HT-29 (cell line): ENCODE data around the gene NOTCH4. TPM values are rescaled to one million over a fixed set of nuclear protein-coding genes. Genes with fewer than 3 reads are reported as not detected.
A peak's percentile ranks its signal among the peaks of the same experiment; 100 is the strongest.

Experiments used
- DNase-seq: peaks from one replicate; pipeline ENCODE4 v3.0.0-alpha.2; 2015; ENCODE audit warnings: low spot score
- total RNA-seq: library from RNA; depleted of rRNA; stranded (reverse); fragments of >200 nt; shearing (Covaris generic); gene quantifications from 2 replicates; pipeline ENCODE4 v1.2.3, GENCODE V29; 2014

The NOTCH4 gene
- total RNA-seq, 1 experiment from 2014 or later, result 2.2 TPM

DNA sequence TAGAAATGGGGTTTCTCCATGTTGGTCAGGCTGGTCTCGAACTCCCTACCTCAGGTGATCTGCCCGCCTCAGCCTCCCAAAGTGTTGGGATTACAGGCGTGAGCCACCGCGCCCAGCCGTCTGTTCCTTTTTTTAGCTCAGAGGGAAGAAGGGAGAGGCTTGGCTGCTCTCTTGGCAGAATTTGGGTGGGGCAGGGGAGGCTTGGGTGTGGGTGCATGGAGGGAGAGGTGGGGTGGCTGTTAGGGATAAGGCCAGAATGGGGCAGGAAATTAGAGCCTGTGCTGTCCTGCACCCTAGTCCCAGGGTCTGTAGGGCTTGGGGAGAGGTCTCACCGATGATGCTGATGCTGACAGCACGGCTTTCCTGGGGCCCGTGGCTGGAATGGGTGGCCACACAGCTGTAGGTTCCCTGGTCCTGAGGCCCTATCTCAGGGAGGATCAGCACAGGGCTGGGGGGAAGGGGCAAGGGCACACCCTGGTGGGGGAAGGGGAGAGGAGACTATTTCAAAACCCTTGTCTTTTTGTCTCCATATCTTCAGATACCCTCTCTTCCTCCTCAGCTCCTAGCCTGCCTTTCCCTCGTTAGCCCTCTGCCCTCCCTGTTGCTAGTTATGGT, 41.8 kb downstream of the NOTCH4 start:
- no peak for DNase-seq

DNA sequence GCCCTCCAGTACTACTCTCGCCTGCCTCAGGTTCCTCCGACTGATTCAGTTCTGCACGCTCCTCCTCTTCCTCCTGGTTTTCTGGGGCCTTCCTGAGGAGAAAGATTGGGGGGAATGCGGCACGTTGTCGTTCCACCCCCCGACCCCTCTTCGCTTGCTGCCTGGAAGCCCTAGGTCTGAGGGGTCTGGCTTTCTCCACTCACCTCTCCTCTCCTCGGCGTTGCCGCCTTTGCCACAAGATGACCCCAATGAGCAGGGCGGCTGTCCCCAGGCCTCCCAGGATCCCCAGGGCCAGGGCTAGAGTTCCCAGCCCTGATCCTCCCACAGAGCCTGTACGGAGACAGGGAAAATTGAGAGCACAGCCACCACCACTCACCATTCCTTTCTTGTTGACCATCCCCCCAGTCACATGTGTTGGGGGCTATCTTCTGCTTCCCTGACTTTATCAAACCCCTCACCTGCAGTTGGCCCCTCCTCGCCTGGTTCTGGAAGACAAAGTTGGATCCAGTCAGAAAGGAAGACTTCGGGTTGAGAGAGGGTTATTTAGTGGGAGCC, 42.6 kb downstream of the NOTCH4 start:
- no peak for DNase-seq

DNA sequence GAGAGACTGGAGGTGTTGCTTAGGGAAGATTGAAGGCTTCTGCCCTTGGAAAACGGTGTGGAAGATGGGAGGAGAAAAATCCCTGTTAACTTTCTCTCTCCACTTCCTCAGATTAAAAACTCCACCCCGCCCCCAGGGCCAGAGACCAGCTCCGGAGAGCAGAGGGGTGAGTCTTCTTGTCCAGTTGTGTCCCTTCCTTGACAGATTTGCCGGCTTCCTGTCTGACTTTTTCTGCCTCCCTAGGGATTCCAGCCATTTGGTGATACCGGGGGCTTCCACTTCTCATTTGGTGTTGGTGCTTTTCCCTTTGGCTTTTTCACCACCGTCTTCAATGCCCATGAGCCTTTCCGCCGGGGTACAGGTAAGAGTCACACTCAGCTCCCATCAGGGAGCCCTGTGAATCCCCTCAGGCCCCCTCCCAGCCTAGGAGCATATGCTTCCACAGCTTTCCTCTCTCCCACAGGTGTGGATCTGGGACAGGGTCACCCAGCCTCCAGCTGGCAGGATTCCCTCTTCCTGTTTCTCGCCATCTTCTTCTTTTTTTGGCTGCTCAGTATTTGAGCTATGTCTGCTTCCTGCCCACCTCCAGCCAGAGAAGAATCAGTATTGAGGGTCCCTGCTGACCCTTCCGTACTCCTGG, 44.0 kb downstream of the NOTCH4 start:
- DNase-seq, result no peak

DNA sequence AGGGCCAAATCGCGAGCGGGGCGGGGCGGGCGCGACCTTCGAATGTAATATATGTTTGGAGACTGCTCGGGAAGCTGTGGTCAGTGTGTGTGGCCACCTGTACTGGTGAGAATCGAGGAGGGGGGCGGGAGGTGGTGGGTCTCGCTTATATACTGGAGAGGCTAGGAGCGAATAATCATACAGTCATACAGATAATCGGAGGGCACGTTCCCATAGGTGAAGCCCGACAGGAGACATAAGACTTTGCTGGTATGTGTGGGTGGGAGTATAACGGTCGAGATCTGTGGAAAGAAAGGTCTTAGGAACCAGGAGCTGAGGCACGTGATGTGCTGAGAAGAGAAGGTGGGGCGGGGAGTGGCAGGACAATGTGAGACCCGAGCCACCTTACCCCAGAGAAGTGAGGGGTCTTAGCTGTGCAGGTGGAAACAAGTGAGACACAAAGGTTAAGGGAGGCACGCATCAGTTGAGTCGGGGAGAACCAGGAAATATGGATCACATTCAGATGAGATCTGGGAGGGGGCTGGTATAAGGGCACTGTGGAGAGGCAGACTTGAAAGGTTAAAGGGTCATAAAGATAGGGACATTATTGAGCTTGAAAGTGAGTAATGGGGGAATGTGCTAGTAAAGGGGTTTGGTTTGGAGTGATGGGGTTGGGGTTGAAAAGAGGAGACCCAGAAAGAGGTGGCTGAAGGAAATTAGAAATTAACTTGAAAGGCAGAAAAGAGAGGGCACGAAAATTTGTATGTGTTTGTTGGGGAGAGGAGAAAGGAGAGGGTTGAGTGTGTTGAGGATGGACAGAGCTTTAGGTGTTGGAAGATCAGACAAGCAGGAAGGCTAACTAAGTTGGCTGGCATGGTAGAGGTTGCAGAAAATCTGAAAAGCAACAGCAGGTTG, 45.1 kb downstream of the NOTCH4 start:
- DNase-seq, result peak; percentile 24

DNA sequence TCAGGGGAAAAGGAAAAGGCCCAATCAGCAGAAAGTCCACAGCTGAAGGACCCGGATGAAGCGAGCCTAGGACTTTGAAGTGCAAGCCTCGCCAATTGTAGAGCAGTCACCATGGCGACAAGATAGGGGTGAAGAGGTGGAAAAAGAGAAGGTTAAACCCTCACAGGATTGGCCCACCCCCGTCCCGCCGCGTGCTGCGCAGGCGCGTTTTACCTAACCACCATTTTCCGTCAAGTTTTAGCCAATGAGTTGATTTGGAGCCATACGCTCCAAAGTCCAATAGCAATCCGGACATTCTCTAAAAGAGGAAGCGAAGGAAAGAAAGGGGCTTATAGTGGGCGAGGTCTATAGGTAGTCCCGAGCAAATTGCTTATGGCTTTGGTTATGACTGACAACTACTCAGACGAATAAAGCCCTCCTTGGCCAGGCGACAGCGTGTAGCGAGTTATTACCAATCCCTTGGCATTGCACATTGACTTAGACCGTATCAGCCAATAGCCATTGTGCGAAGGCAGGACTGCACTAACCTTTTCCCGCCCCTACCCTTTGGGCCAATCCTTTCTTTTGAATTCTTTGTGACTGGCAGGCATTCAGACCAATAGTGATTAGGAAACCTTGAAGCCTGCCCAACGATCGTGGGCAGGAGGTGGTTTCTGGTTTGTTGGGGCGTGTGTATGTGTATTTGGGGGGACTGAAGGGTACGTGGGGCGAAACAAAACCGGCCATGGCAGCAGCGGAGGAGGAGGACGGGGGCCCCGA, 45.9 kb downstream of the NOTCH4 start, which contains the start of gene RNF5:
Gene RNF5, plus strand, starts transcription at position 618 of the 759 bp plus-strand sequence. Its CDS starts 107 bp downstream, at position 725.
- peak; percentile 99 for DNase-seq

DNA sequence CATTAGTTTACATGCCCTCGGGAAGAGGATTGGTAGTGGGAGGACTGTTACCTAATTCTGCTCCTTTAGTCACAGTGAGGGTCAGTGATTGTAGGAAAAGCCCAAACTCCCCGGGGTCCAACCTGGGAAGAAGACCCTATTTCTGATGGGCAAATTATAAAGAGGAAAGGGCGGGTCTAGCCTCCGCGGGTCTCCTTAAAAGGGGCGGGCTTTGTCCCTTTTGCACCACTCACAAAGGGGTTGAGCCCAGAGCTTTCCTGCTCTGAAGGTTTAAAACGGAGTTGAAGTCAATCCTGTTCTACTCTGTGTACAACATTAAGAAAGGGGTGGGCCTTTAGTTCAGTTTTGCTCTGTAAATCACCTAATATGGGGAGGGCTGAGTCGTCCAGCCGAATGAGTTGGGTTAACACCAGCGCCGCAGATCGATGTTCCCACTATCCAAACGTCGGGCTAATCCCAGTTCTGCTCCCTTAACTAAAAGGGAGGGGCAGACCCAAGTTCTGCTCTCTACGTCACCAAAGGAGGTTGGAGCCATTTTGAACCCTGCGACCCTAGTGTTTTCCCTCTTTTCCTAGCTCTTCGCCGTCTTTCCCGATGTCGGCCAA, 46.6 kb downstream of the NOTCH4 start:
- no peak for DNase-seq

DNA sequence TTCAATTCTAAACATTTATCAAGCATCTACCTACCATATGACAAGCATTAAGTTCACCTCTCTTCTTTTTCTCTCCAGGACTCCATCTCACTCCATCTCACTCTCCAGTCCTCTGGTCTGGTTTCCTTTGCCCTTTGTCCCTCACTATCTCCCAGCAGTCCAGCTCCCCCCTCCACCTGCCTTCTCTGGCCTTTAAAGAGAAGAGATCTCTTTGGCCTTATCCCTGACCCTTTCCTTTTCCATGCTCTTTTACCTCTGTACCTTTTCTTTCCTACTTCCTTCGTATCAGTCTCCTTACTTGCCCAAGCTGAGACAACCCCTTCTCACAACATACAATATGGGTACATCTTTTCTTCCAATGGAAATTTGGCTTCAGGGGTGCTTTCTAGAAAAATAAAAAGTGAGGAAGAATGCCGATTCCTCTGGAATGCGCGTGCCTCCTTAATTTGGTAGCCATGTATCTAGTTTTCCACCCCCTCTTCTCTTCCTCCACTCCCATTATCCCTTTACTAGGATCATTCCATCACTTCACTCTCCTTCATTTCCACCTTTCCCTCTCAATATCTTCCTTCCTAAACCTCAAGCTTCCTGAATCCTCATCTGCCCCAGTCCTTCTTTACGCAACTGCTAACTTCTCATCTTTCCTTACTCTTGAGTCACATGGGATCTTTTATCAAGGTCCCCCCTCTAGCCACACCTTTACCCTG, 47.2 kb downstream of the NOTCH4 start:
- no peak for DNase-seq

DNA sequence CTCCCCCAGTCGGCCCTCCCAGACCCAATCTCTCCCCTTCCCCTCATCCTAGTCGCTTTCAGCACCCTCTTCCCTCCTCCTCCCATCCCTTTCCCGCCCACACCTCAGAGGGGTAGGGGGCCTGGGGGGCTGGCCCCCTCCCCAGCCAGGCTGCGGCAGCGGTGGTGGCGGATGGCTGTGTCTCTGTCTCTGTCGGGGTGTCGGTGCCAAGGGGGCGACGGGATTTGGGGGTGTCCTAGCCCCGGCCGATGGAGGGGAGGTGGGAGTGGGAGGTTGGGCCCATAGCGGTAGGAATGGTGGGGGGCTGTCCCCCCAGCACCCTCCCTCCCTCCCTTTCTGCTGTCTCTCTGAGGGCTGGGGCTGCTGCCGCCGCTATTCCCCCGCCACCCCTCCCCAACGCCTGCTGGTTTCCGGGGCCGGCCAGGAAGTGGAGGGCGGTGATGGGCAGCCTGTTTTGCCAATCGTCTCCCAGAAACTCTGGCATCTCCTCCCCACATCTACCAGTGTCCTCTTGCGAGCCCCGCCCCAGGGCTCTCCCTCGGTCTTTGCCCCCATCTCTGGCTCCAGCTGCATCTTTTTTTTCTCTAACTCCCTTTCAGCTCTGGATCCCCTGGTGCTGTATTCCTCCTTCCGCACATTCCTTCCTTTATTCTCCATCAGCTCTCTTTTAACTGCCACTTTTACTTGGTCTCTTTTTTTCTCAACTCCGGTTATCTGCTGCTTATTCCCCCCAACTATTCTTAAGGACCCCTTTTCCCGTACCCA, 48.0 kb downstream of the NOTCH4 start, which contains the start of gene AGPAT1:
Gene AGPAT1, minus strand, starts transcription at position 374 of the 765 bp plus-strand sequence. CDS start 4,588 bp downstream, outside the sequence.
- peak; percentile 93 for DNase-seq

DNA sequence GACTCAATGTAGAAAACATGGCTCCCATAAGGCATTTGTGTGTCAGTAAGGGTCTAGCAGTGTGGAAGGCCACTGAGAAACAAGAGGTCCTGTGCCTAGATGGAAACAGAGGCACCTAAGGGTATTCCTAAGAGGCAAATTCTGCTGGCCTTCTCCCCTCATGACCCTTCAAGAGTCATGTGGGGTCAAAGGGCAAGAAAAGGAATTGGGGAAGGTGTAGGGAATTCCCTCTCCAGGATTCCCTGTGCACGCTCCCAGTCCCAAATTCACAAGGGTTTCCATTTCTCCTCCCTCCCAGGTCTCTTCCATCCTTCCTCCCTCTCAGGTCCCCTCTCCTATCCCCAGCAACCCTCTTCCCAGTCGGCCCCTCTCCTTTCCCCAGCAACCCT, 48.6 kb downstream of the NOTCH4 start:
- DNase-seq, result no peak

DNA sequence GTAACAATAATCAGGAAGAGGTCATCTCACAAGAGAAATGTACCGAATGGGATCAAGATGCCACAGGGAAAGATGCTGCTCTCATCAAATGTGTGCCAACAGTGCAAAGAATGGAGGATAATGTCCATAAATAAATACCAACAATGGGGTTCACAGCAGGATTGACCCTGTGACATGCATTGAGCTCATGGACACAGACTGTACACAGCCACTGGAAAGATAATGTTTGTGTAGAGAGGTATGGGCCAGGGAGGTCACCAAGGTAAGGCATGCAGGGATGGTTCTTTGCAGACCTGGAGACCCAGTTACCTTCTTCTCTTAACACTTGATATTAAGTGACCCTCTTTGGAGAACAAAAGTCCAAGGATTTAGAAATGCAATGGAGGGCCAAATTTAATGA, 49.5 kb downstream of the NOTCH4 start:
- no peak for DNase-seq

DNA sequence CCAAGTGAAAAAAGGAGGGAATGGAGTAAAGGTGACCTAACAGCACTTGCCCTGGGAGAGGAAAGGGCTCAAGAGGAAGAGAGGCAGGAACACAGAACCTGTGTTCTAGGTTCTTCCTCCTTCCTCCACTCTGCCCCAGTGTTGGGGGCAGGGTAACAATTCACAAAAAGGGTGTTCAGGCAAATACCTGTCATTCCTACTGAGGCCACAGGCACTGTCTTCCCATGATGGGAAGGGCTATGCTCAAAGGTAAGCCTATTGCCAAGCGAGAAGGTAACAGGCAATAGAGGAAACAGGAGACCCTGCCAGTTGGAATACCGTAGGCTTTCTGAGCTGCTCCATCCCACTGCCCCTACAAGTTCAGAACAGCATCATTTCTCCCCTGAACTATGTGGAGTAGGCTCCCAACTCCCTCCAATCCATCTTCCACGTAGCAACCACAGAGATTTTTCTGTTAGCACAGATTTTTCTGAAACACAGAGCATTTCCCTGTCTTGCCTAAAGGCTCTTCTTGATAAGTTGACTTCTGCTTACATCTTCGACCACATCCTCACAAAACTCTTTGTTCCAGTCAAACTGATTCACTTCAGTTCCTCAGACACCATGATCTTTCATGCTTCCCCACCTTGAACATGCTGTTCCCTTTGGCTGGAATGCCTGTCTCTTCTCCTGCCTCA, 50.7 kb downstream of the NOTCH4 start:
- peak; percentile 22 for DNase-seq

DNA sequence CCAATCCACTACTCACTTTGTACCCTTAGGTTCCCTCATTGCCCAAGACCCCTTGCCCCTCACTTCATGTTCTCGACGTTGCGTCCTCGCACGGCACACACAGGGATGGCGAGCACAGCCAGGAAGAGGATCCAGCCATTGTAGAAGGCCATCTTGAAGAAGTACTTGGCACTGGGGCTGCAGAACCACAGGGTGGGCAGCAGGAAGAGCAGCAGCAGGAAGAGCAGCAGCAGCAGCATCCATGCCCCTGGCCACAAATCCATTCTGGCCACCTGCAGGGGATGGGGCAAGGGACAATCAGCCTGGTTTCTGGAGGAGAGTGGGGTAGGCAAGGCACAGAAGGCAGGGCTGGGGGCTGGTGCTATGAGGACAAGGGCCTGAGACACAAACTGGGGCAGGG, 52.6 kb downstream of the NOTCH4 start:
- DNase-seq, result no peak

DNA sequence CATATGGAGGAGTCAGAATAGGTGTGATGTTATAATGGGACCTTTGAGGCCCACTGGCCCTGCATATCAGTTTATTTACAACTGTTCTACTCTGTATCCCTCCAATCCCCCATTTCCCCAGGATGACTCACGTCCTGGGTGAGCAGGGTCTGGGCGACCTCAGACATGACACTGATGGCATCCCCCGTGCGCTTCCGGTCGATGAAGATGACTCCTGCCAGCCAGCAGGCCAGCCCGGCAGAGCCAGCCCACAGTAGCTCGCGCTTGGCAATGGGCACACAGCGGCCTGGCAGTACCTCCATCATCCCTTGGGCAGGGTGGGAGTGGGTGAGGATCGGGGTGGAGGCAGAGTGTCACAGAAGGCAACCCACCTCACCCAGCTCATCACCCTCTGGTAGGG, 53.6 kb downstream of the NOTCH4 start:
- DNase-seq, result no peak

DNA sequence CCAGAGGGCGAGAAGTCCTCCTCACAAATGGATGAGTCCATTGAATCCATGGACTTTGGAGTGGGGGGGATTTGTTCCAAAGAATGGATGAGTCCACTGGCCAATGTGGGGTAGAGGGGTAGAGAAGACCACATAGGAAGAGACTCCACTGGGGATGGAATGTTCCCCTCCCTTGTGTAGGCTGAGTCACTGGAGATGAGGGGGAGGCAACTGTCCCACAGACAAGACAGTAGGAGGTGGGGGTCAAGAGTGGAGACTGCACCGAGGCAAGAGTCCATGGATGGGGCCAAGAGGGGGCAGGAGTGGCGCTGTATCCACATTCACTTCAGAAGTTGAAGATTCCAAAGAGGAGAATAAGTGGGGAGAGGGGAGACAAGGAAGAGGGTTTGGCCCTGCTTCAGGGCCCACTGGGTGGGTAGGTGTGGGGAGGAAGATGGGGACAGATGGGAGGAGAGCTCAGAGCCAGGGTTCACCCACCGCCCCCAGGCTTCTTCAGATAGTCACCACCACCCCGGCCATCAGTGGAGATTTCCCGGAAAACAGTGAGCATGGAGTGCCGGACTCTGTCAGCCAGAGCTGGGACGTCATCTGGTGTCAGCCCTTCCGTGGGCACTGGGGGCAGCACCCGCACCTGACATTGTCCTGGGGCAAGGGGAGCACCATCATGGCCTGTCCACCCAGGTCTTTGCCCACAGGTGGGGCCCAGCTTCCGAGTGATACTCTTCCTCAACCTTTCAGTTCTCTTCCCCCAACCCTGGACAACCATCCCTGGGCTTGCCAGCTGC, 54.9 kb downstream of the NOTCH4 start:
- no peak for DNase-seq

DNA sequence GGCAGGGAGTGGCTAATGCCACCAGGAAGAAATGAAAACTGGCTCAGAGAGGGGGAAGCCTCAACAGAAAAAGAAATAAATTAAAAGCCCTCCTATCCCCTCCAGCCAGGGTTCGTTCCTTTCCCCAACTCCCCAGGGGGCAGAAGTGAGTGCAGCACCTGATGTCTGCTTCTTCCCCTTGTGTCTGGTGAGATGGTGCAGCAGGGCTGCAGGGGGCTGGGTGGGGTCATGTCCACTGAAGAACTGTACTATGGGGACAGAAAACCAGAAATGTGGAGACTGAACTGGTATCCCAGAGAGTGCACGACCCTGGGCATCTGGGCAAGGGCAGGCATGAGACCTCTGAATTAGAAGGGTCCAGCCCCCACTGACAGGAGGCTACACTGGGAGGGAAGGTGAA, 55.5 kb downstream of the NOTCH4 start:
- DNase-seq, result no peak

DNA sequence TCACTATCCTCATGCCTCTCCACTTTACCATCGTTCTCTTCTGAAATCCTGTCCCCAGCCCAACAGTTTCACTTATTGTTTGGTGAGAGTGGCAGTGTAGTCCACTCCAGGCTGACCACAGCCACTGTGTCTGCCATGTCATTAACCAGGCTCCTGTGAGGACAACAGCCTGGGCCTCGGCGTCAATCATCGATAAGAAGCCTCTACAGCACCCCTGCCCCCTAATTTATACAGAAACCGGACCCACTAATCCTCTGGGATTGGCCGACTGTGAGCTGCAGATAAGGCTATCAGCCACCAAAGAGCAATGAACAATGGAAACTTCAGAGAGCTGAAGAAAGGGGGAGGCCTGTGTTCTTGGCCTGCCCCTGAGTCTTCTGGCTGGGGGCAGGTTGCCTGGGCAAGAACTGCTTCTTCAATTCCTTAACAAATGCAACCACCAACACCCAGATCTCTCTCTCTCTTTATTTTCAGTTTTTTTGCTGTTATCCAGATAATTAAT, 56.1 kb downstream of the NOTCH4 start:
- DNase-seq, result no peak

DNA sequence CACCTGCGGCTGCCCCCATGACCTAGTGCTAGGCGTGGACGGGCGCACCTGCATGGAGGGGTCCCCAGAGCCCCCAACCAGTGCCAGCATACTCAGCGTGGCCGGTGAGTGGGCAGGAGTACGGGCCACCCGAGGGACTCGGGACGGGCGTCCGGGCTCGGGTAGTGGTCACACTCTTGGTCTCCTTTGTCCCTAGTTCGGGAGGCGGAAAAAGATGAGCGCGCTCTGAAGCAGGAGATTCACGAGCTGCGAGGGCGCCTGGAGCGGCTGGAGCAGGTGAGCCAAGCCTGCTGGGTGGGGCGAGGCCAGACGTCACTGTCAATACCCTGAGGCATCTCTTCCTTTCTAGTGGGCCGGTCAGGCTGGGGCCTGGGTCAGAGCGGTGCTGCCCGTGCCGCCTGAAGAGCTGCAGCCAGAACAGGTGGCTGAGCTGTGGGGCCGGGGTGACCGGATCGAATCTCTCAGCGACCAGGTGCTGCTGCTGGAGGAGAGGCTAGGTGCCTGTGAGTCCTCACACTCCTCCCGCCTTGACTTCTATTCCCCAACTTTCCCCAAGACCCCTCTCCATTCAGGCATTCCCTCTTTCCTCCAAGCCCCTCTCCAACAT, 56.6 kb downstream of the NOTCH4 start:
- no peak for DNase-seq
